Memory B cell (primary cell): ENCODE results near the gene APOBEC3H.
"Not testable (repeated sequence)": the region's sequence is repeated elsewhere in the genome, so short reads cannot be mapped to it uniquely, and the experiment has no call there.

Experiments used
- ATAC-seq: fragments of 150-1000 bp; cut with Tn5 transposase; 2 replicates; pipeline ENCODE4 v1.10.0; 2021; ENCODE audit warnings: low read depth, mild to moderate bottlenecking, moderate library complexity
- DNase-seq, 2 donors: peaks; one replicate each; pipeline ENCODE4 v3.0.0; 2022; ENCODE audit warnings: low spot score in 2 of 2
- H3K27ac Mint-ChIP-seq: one replicate; pipeline ENCODE4 v1.8.0; 2022; ENCODE audit warnings: mild to moderate bottlenecking, moderate library complexity, mixed read lengths
- H3K27me3 Mint-ChIP-seq: one replicate; pipeline ENCODE4 v1.8.0; 2022; ENCODE audit warnings: mixed read lengths
- H3K36me3 Mint-ChIP-seq: one replicate; pipeline ENCODE4 v1.8.0; 2022; ENCODE audit warnings: mild to moderate bottlenecking, mixed read lengths
- H3K4me1 Mint-ChIP-seq: one replicate; pipeline ENCODE4 v1.8.0; 2022; ENCODE audit warnings: mixed read lengths
- H3K4me3 Mint-ChIP-seq: one replicate; pipeline ENCODE4 v1.8.0; 2022; ENCODE audit warnings: mild to moderate bottlenecking, moderate library complexity, mixed read lengths
- H3K9me3 Mint-ChIP-seq: one replicate; pipeline ENCODE4 v1.8.0; 2022; ENCODE audit warnings: mixed read lengths

Gene APOBEC3H

GRCh38 chr22:39076155-39077025, 20.7 kb upstream of the APOBEC3H start:
- H3K4me3 Mint-ChIP-seq = peak overlapping the region; percentile 93
- H3K27ac Mint-ChIP-seq = peak overlapping the region; percentile 91
- not testable (repeated sequence) for H3K9me3 Mint-ChIP-seq, DNase-seq, H3K27me3 Mint-ChIP-seq, ATAC-seq, H3K36me3 Mint-ChIP-seq
- peaks cover 49% of the 10 kb centered on the region for H3K4me1 Mint-ChIP-seq

GRCh38 chr22:39077026-39077840, 19.8 kb upstream of the APOBEC3H start, which contains the start of gene APOBEC3G:
APOBEC3G (plus strand) TSS chr22:39077275; CDS start chr22:39077362, 87 bp downstream.
- Mint-ChIP-seq H3K4me1 (peaks cover 49% of the 10 kb centered on the region), H3K4me3 (peak within 1 kb of the TSS; percentile 93), H3K36me3 (peaks cover 13% of the 10 kb centered on the region), H3K27ac (peak within 1 kb of the TSS; percentile 91)
- not testable (repeated sequence) for DNase-seq, H3K9me3 Mint-ChIP-seq, H3K27me3 Mint-ChIP-seq
- peak; percentile 81 for ATAC-seq

GRCh38 chr22:39077912-39078311, 19.1 kb upstream of the APOBEC3H start:
- Mint-ChIP-seq H3K4me1 (peaks cover 43% of the 10 kb centered on the region), H3K36me3 (peaks cover 16% of the 10 kb centered on the region), H3K4me3 (peak overlapping the region; percentile 93), H3K27ac (peak overlapping the region; percentile 91)
- H3K9me3 Mint-ChIP-seq, H3K27me3 Mint-ChIP-seq, DNase-seq, ATAC-seq: not testable (repeated sequence)

GRCh38 chr22:39078329-39078728, 18.7 kb upstream of the APOBEC3H start:
- H3K4me3 Mint-ChIP-seq = peak overlapping the region; percentile 93
- H3K36me3 Mint-ChIP-seq = peaks cover 16% of the 10 kb centered on the region
- ATAC-seq = no peak

GRCh38 chr22:39079054-39079637, 17.9 kb upstream of the APOBEC3H start:
- H3K4me3 Mint-ChIP-seq = peak overlapping the region; percentile 29
- peaks cover 16% of the 10 kb centered on the region for H3K36me3 Mint-ChIP-seq

More at GRCh38 chr22:39078329-39078728, 18.7 kb upstream of the APOBEC3H start:
- DNase-seq = no peak
- Mint-ChIP-seq H3K27me3 (no peaks in the 10 kb centered on the region), H3K9me3 (no peaks in the 10 kb centered on the region), H3K27ac (peak overlapping the region; percentile 91), H3K4me1 (peaks cover 42% of the 10 kb centered on the region)

GRCh38 chr22:39080052-39080762, 16.8 kb upstream of the APOBEC3H start:
- Mint-ChIP-seq H3K9me3 (no peaks in the 10 kb centered on the region), H3K4me3 (peak overlapping the region; percentile 50), H3K4me1 (peaks cover 33% of the 10 kb centered on the region), H3K27me3 (no peaks in the 10 kb centered on the region), H3K27ac (peak overlapping the region; percentile 91), H3K36me3 (peaks cover 16% of the 10 kb centered on the region)
- DNase-seq = no peak
- peak; percentile 46 for ATAC-seq

More at GRCh38 chr22:39079054-39079637, 17.9 kb upstream of the APOBEC3H start:
- not testable (repeated sequence) for ATAC-seq, H3K9me3 Mint-ChIP-seq, H3K27me3 Mint-ChIP-seq, H3K27ac Mint-ChIP-seq, DNase-seq
- peaks cover 37% of the 10 kb centered on the region for H3K4me1 Mint-ChIP-seq

- peaks cover 28% of the 10 kb centered on the region for H3K4me1 Mint-ChIP-seq
- peak overlapping the region; percentile 91 for H3K27ac Mint-ChIP-seq
- H3K9me3 Mint-ChIP-seq = no peaks in the 10 kb centered on the region
- ATAC-seq (no peak), DNase-seq (no peak)
- H3K27me3 Mint-ChIP-seq = no peaks in the 10 kb centered on the region
- H3K4me3 Mint-ChIP-seq = peak overlapping the region; percentile 21
- H3K36me3 Mint-ChIP-seq = peaks cover 18% of the 10 kb centered on the region
Measured at GRCh38 chr22:39081016-39081415, 16.0 kb upstream of the APOBEC3H start.

GRCh38 chr22:39081598-39081997, 15.4 kb upstream of the APOBEC3H start:
- H3K27me3 Mint-ChIP-seq = no peaks in the 10 kb centered on the region
- peak overlapping the region; percentile 91 for H3K27ac Mint-ChIP-seq
- H3K4me3 Mint-ChIP-seq = no peak overlapping the region
- DNase-seq (no peak), ATAC-seq (no peak)
- H3K9me3 Mint-ChIP-seq = no peaks in the 10 kb centered on the region
- peaks cover 26% of the 10 kb centered on the region for H3K4me1 Mint-ChIP-seq
- peaks cover 22% of the 10 kb centered on the region for H3K36me3 Mint-ChIP-seq

- no peak overlapping the region for H3K4me3 Mint-ChIP-seq
- peaks cover 20% of the 10 kb centered on the region for H3K4me1 Mint-ChIP-seq
- peaks cover 27% of the 10 kb centered on the region for H3K36me3 Mint-ChIP-seq
Measured at GRCh38 chr22:39083212-39084165, 13.6 kb upstream of the APOBEC3H start.

GRCh38 chr22:39084666-39085065, 12.4 kb upstream of the APOBEC3H start:
- Mint-ChIP-seq H3K4me3 (no peak overlapping the region), H3K27ac (no peak overlapping the region), H3K4me1 (peaks cover 23% of the 10 kb centered on the region), H3K27me3 (no peaks in the 10 kb centered on the region), H3K9me3 (no peaks in the 10 kb centered on the region), H3K36me3 (peaks cover 27% of the 10 kb centered on the region)
- ATAC-seq (no peak), DNase-seq (no peak)

More at GRCh38 chr22:39083212-39084165, 13.6 kb upstream of the APOBEC3H start:
- no peak for ATAC-seq
- Mint-ChIP-seq H3K27me3 (no peaks in the 10 kb centered on the region), H3K9me3 (no peaks in the 10 kb centered on the region), H3K27ac (no peak overlapping the region)
- DNase-seq = no peak

- Mint-ChIP-seq H3K36me3 (peaks cover 14% of the 10 kb centered on the region), H3K4me1 (peaks cover 31% of the 10 kb centered on the region), H3K27me3 (no peaks in the 10 kb centered on the region), H3K4me3 (no peak overlapping the region), H3K27ac (peak overlapping the region; percentile 90), H3K9me3 (no peaks in the 10 kb centered on the region)
- DNase-seq = no peak
- ATAC-seq = no peak
Measured at GRCh38 chr22:39087098-39087497, 9.9 kb upstream of the APOBEC3H start.

GRCh38 chr22:39087881-39088684, 9.0 kb upstream of the APOBEC3H start:
- H3K9me3 Mint-ChIP-seq = no peaks in the 10 kb centered on the region
- H3K27me3 Mint-ChIP-seq = no peaks in the 10 kb centered on the region
- peaks cover 39% of the 10 kb centered on the region for H3K4me1 Mint-ChIP-seq
- no peak overlapping the region for H3K4me3 Mint-ChIP-seq
- no peak for ATAC-seq
- DNase-seq = no peak
- H3K27ac Mint-ChIP-seq = peak overlapping the region; percentile 90
- peaks cover 12% of the 10 kb centered on the region for H3K36me3 Mint-ChIP-seq
